GM12878 (cell line): Measurements from ENCODE around the gene NADSYN1. TPM values are rescaled to one million over a fixed set of nuclear protein-coding genes. Genes with fewer than 3 reads are reported as not detected.
A peak's percentile ranks its signal among the peaks of the same experiment; 100 is the strongest.

Experiments used
- EED ChIP-seq: sonication (generic); IDR thresholded peaks from 2 replicates; pipeline ENCODE4 v1.6.1; 2016; ENCODE audit warnings: antibody characterized with exemption, low read depth
- ELK1 ChIP-seq: IDR thresholded peaks from 2 replicates; pipeline ENCODE4 v1.6.1; 2012; ENCODE audit warnings: low read depth, low read length, improper control_type of control experiment
- HDAC6 ChIP-seq: fragments of 200-600 bp; sonication (generic); IDR thresholded peaks from one replicate; pipeline ENCODE4 v1.8.0; 2017; ENCODE audit warnings: antibody characterized with exemption; ENCODE audit not compliant: unreplicated experiment
- MYB ChIP-seq: fragments of 150-350 bp; IDR thresholded peaks from 2 replicates; pipeline ENCODE4 v1.6.1; 2014; ENCODE audit warnings: mild to moderate bottlenecking, low read depth, low read length, borderline replicate concordance
- PAX5 ChIP-seq: IDR thresholded peaks from 2 replicates; pipeline ENCODE4 v1.6.1; 2011; ENCODE audit warnings: low read depth, low read length, borderline replicate concordance
- PAX8 ChIP-seq: fragments of 450-650 bp; IDR thresholded peaks from 2 replicates; pipeline ENCODE4 v1.6.1; 2017; ENCODE audit warnings: mild to moderate bottlenecking, moderate library complexity
- PKNOX1 ChIP-seq: fragments of 450-650 bp; IDR thresholded peaks from 2 replicates; pipeline ENCODE4 v1.6.1; 2016; ENCODE audit warnings: mild to moderate bottlenecking
- POLR2AphosphoS5 ChIP-seq: IDR thresholded peaks from 2 replicates; pipeline ENCODE4 v1.6.1; 2011; ENCODE audit warnings: mild to moderate bottlenecking, low read length, inconsistent platforms
- POU2F2 ChIP-seq: IDR thresholded peaks from 3 replicates; pipeline ENCODE4 v1.6.1; 2011; ENCODE audit warnings: low read depth, mild to moderate bottlenecking, low read length, borderline replicate concordance
- SREBF2 ChIP-seq: IDR thresholded peaks from 2 replicates; pipeline ENCODE4 v1.6.1; 2012; ENCODE audit warnings: mild to moderate bottlenecking, low read length
- ZBED1 ChIP-seq: IDR thresholded peaks from 2 replicates; pipeline ENCODE4 v1.6.1; 2016; ENCODE audit warnings: borderline replicate concordance
- ZBTB11 ChIP-seq: fragments of 450-650 bp; formaldehyde crosslinking; IDR thresholded peaks from 2 replicates; pipeline ENCODE4 v1.5.0; 2022; ENCODE audit warnings: mild to moderate bottlenecking, missing genetic modification characterization
- ZNF207 ChIP-seq: fragments of 450-650 bp; IDR thresholded peaks from 2 replicates; pipeline ENCODE4 v1.6.1; 2014; ENCODE audit warnings: antibody characterized with exemption, mild to moderate bottlenecking, borderline replicate concordance
- ZNF592 ChIP-seq: fragments of 450-650 bp; IDR thresholded peaks from 2 replicates; pipeline ENCODE4 v1.6.1; 2017; ENCODE audit warnings: mild to moderate bottlenecking, moderate library complexity
- ZSCAN29 ChIP-seq: fragments of 450-650 bp; IDR thresholded peaks from 2 replicates; pipeline ENCODE4 v1.6.1; 2017; ENCODE audit warnings: mild to moderate bottlenecking, moderate library complexity
- polyA plus RNA-seq, 11 experiments: library from polyadenylated mRNA; depleted of rRNA in 4 of 11; unstranded in 6 of 11; stranded (reverse) in 5 of 11; fragments of >200 nt; fragmentation: Nextera tagmentation in 4 of 11; fragmentation: Illumina TruSeq in 1 of 11; extraction: Ambion mirVana in 4 of 11; extraction: Trizol in 1 of 11; gene quantifications; 1 replicate in 1 of 11; 2 replicates in 10 of 11; pipeline versions ENCODE4 v1.2.1 to v1.2.3, GENCODE V29; 2011 to 2016; ENCODE audit warnings: inconsistent platforms in 2 of 11, missing spikeins in 2 of 11, low read depth in 1 of 11
- total RNA-seq, 4 experiments: library from RNA; depleted of rRNA in 3 of 4; stranded (reverse); fragments of >200 nt in 3 of 4; fragmentation: Illumina TruSeq in 1 of 4; extraction: Trizol in 1 of 4; gene quantifications; 2 replicates each; pipeline versions ENCODE4 v1.2.1 to v1.2.3, GENCODE V29; 2013 to 2021
- TF ChIP-seq, protein P1 (sequence below): fragments of 150-350 bp; IDR thresholded peaks from 2 replicates; pipeline ENCODE4 v1.6.1; 2016; ENCODE audit warnings: low read depth, low read length
- TF ChIP-seq, protein P2 (sequence below): IDR thresholded peaks from 2 replicates; pipeline ENCODE4 v1.6.1; 2011; ENCODE audit warnings: low read depth, mild to moderate bottlenecking, low read length, moderate library complexity, borderline replicate concordance; ENCODE audit errors: extremely low read depth

The NADSYN1 gene
- total and polyA plus RNA-seq, 10 of the 15 experiments (the other 5 are each of a cell fraction or from before 2014, with no cell fraction given) = 12.2 to 90.2 (median 69.5) TPM

- TF ChIP-seq, protein P1, sequence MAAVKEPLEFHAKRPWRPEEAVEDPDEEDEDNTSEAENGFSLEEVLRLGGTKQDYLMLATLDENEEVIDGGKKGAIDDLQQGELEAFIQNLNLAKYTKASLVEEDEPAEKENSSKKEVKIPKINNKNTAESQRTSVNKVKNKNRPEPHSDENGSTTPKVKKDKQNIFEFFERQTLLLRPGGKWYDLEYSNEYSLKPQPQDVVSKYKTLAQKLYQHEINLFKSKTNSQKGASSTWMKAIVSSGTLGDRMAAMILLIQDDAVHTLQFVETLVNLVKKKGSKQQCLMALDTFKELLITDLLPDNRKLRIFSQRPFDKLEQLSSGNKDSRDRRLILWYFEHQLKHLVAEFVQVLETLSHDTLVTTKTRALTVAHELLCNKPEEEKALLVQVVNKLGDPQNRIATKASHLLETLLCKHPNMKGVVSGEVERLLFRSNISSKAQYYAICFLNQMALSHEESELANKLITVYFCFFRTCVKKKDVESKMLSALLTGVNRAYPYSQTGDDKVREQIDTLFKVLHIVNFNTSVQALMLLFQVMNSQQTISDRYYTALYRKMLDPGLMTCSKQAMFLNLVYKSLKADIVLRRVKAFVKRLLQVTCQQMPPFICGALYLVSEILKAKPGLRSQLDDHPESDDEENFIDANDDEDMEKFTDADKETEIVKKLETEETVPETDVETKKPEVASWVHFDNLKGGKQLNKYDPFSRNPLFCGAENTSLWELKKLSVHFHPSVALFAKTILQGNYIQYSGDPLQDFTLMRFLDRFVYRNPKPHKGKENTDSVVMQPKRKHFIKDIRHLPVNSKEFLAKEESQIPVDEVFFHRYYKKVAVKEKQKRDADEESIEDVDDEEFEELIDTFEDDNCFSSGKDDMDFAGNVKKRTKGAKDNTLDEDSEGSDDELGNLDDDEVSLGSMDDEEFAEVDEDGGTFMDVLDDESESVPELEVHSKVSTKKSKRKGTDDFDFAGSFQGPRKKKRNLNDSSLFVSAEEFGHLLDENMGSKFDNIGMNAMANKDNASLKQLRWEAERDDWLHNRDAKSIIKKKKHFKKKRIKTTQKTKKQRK = no peak
- TF ChIP-seq ZBED1 = no peak
- no peak for TF ChIP-seq MYB
- no peak for TF ChIP-seq POLR2AphosphoS5
- TF ChIP-seq ZNF592 = no peak
- no peak for TF ChIP-seq POU2F2
- TF ChIP-seq ELK1 = no peak
- TF ChIP-seq PAX8 = no peak
- no peak for TF ChIP-seq ZSCAN29
- TF ChIP-seq HDAC6 = no peak
- TF ChIP-seq, protein P2, sequence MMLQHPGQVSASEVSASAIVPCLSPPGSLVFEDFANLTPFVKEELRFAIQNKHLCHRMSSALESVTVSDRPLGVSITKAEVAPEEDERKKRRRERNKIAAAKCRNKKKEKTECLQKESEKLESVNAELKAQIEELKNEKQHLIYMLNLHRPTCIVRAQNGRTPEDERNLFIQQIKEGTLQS = no peak
- TF ChIP-seq ZNF207 = no peak
- TF ChIP-seq PAX5 = 0 out of 2 replicates have a peak, but pooled peaks have one; percentile 16
- TF ChIP-seq PKNOX1 = peak; percentile 73
- no peak for TF ChIP-seq ZBTB11 (CRISPR knock-in tag)
- TF ChIP-seq EED = 0 out of 2 replicates have a peak, but pooled peaks have one; percentile 32
- TF ChIP-seq SREBF2 = no peak
- TF ChIP-seq, all 136 proteins: peak for 18
Observed at GRCh38 chr11:71418643-71419042, 34.4 kb upstream of the NADSYN1 start (continued).
